Mesenchymal stem cell (in vitro differentiated cells and primary cell): ENCODE data around the gene CYP2F1.
"Not testable (repeated sequence)": the region's sequence is repeated elsewhere in the genome, so short reads cannot be mapped to it uniquely, and the experiment has no call there.

ENCODE experiments used
- DNase-seq: peaks from one replicate; pipeline ENCODE4 v3.0.0-alpha.2; 2013
- H2AFZ ChIP-seq: one replicate; pipeline ENCODE4 v1.6.1; 2013; ENCODE audit warnings: low read depth, mild to moderate bottlenecking, control low read depth, inconsistent platforms, low read length, moderate library complexity
- H2AK5ac ChIP-seq: 2 replicates; pipeline ENCODE4 v1.6.1; 2013; ENCODE audit warnings: low read length, moderate library complexity, mild to moderate bottlenecking, inconsistent platforms; ENCODE audit not compliant: severe bottlenecking
- H2BK120ac ChIP-seq: one replicate; pipeline ENCODE4 v1.6.1; 2013; ENCODE audit warnings: low read depth, mild to moderate bottlenecking, inconsistent platforms, low read length, moderate library complexity
- H2BK12ac ChIP-seq, 2 experiments: one replicate each; pipeline ENCODE4 v1.6.1; 2013; ENCODE audit warnings: inconsistent platforms in 2 of 2, low read length in 2 of 2, mild to moderate bottlenecking in 2 of 2, moderate library complexity in 2 of 2, control low read depth in 1 of 2
- H2BK15ac ChIP-seq: one replicate; pipeline ENCODE4 v1.6.1; 2013; ENCODE audit warnings: mild to moderate bottlenecking, low read depth, inconsistent platforms; ENCODE audit not compliant: poor library complexity, severe bottlenecking
- H2BK5ac ChIP-seq: 2 replicates; pipeline ENCODE4 v1.6.1; 2013; ENCODE audit warnings: low read depth, mild to moderate bottlenecking, low read length, control low read depth, inconsistent platforms; ENCODE audit not compliant: poor library complexity, severe bottlenecking
- H3K14ac ChIP-seq, 2 experiments: one replicate each; pipeline ENCODE4 v1.6.1; 2013; ENCODE audit warnings: inconsistent platforms in 2 of 2, low read length in 2 of 2, control low read depth in 1 of 2, mild to moderate bottlenecking in 1 of 2, moderate library complexity in 1 of 2
- H3K18ac ChIP-seq, 2 experiments: one replicate each; pipeline ENCODE4 v1.6.1; 2013; ENCODE audit warnings: inconsistent platforms in 2 of 2, low read length in 2 of 2, control low read depth in 1 of 2, low read depth in 1 of 2, mild to moderate bottlenecking in 1 of 2
- H3K23ac ChIP-seq, 2 experiments: one replicate each; pipeline ENCODE4 v1.6.1; 2013; ENCODE audit warnings: inconsistent platforms in 2 of 2, low read length in 2 of 2, mild to moderate bottlenecking in 2 of 2, moderate library complexity in 2 of 2, control low read depth in 1 of 2
- H3K27ac ChIP-seq: 2 replicates; pipeline ENCODE4 v1.5.1; 2013; ENCODE audit warnings: mild to moderate bottlenecking, moderate library complexity, low read length, control low read depth, inconsistent platforms; ENCODE audit not compliant: poor library complexity, severe bottlenecking
- H3K27me3 ChIP-seq, 2 experiments: 2 replicates each; pipeline versions ENCODE4 v1.6.1 to v1.7.0; 2013; ENCODE audit warnings: low read length in 2 of 2, mild to moderate bottlenecking in 2 of 2, moderate library complexity in 2 of 2, control low read depth in 1 of 2, inconsistent platforms in 1 of 2; ENCODE audit not compliant: control insufficient read depth in 1 of 2, insufficient read depth in 1 of 2
- H3K36me3 ChIP-seq, 2 experiments: 2 replicates each; pipeline versions ENCODE4 v1.6.1 to v1.7.0; 2013; ENCODE audit warnings: low read length in 2 of 2, control low read depth in 1 of 2, inconsistent platforms in 1 of 2, low read depth in 1 of 2, mild to moderate bottlenecking in 1 of 2; ENCODE audit not compliant: insufficient read depth in 2 of 2, control insufficient read depth in 1 of 2
- H3K4ac ChIP-seq, 2 experiments: one replicate each; pipeline ENCODE4 v1.6.1; 2013; ENCODE audit warnings: inconsistent platforms in 2 of 2, low read length in 2 of 2, mild to moderate bottlenecking in 2 of 2, moderate library complexity in 2 of 2, control low read depth in 1 of 2, low read depth in 1 of 2
- H3K4me1 ChIP-seq: 2 replicates; pipeline ENCODE4 v1.6.1; 2013; ENCODE audit warnings: low read depth, low read length, control low read depth; ENCODE audit not compliant: control insufficient read depth, insufficient read depth
- H3K4me2 ChIP-seq: 2 replicates; pipeline ENCODE4 v1.6.1; 2013; ENCODE audit warnings: low read length, mild to moderate bottlenecking, inconsistent platforms; ENCODE audit not compliant: poor library complexity, severe bottlenecking
- H3K4me3 ChIP-seq, 2 experiments: 2 replicates each; pipeline versions ENCODE4 v1.5.1 to v1.7.0; 2013; ENCODE audit warnings: low read length in 2 of 2, mild to moderate bottlenecking in 2 of 2, control low read depth in 1 of 2, low read depth in 1 of 2; ENCODE audit not compliant: insufficient read depth in 1 of 2
- H3K79me1 ChIP-seq: replicated peaks from 2 replicates; pipeline ENCODE4 v1.6.1; 2013; ENCODE audit warnings: mild to moderate bottlenecking, control low read depth, low read length, inconsistent platforms; ENCODE audit not compliant: poor library complexity, severe bottlenecking
- H3K9ac ChIP-seq: 2 replicates; pipeline ENCODE4 v1.7.0; 2013; ENCODE audit warnings: mild to moderate bottlenecking, low read length, moderate library complexity
- H3K9me3 ChIP-seq: 2 replicates; pipeline ENCODE4 v1.7.0; 2013; ENCODE audit warnings: mild to moderate bottlenecking, low read length; ENCODE audit not compliant: control insufficient read depth
- H4K8ac ChIP-seq: one replicate; pipeline ENCODE4 v1.6.1; 2013; ENCODE audit warnings: inconsistent platforms, mild to moderate bottlenecking, low read length, moderate library complexity
- H4K91ac ChIP-seq: one replicate; pipeline ENCODE4 v1.6.1; 2013; ENCODE audit warnings: mild to moderate bottlenecking, low read length, inconsistent platforms
- WGBS: methylation state at CpG from one replicate; pipeline ENCODE4 v1.1.7; 2013; ENCODE audit warnings: mixed read lengths; 5-methylcytosine and 5-hydroxymethylcytosine counted together

The CYP2F1 gene

DNA sequence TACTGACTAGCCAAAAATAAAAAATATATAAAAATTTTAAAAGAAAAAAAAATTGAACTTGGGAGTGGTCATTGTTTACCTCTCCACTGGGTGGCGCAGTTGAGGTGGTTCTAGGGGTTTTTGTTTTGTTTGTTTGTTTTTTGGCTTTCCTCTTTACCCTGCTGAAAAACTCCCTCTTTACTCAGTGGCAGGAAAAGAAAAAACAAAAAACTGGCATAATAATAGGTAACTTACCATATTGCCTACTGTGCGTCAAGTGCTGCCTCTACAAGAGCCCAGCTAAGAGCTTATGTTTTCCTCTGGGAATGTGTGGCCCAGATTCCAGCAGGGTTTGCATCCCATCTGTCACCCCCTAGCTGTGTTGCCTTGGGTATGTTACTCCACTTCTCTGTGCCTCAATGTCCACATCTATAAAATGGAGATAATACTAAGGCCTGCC lies 12.6 kb downstream of the CYP2F1 start:
- WGBS: 60% methylated on average over 1 of the region's 2 CpGs
- H2AK5ac ChIP-seq, H3K9me3 ChIP-seq: not testable (repeated sequence)

DNA sequence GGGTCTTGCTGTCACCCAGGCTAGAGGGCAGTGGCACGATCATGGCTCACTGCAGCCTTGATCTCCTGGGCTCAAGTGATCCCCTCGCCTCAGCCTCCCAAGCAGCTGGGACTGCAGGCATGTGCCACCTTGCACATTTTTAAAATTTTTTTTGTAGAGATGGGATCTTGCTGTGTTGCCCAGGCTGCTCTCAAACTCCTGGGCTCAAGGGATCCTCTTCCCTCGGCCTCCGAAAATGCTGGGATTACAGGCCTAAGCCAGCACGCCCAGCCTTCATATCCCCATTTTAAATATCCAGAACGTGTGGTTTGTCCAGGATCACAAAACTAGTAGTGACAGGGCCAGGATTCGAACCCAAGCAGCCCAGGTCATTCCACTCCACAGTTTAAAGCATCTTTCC lies 13.1 kb downstream of the CYP2F1 start:
- H2AFZ ChIP-seq, H3K4me1 ChIP-seq, H4K8ac ChIP-seq, H3K79me1 ChIP-seq, H2BK15ac ChIP-seq, DNase-seq, H3K9me3 ChIP-seq, H3K4ac ChIP-seq, H3K14ac ChIP-seq, H3K9ac ChIP-seq, H3K23ac ChIP-seq, H2BK120ac ChIP-seq, H3K36me3 ChIP-seq, H3K4me2 ChIP-seq, H3K18ac ChIP-seq, H2BK12ac ChIP-seq, H2BK5ac ChIP-seq, H4K91ac ChIP-seq, H3K4me3 ChIP-seq, H3K27ac ChIP-seq, H2AK5ac ChIP-seq: not testable (repeated sequence)
- 86% methylated on average over 7 of the region's 7 CpGs for WGBS
- peaks cover 14 to 25% of the 10 kb centered on the region in 2 experiments for H3K27me3 ChIP-seq

More for the DNA sequence above, 12.6 kb downstream of the CYP2F1 start:
- not testable (repeated sequence) for H3K4me3 ChIP-seq, H4K8ac ChIP-seq, H3K4me2 ChIP-seq, H3K4ac ChIP-seq, H2BK15ac ChIP-seq, H3K4me1 ChIP-seq, H3K18ac ChIP-seq, H2BK12ac ChIP-seq, H3K27ac ChIP-seq, H2BK5ac ChIP-seq, H4K91ac ChIP-seq, H3K79me1 ChIP-seq, H2BK120ac ChIP-seq, H2AFZ ChIP-seq, H3K9ac ChIP-seq, H3K14ac ChIP-seq, H3K36me3 ChIP-seq, H3K23ac ChIP-seq
- H3K27me3 ChIP-seq: peaks cover 10 to 25% of the 10 kb centered on the region in 2 experiments
- DNase-seq: peak; percentile 18

DNA sequence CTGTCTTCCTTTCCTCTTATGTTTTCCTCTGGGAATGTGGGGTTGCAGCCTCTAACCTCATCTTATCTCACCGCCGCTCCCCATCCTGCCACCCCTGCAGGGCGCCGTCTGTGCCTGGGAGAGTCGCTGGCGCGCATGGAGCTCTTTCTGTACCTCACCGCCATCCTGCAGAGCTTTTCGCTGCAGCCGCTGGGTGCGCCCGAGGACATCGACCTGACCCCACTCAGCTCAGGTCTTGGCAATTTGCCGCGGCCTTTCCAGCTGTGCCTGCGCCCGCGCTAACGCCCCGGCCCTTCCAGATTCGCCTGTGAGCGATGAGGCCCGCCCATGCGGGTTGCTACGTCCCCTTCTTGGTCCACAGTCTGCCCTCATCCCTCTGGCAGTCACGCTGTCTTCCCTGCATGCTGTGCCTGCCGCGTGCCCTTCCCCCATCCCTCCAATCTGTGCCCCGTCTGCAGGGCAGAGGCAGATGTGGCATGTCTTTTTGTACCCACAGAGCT lies 13.6 kb downstream of the CYP2F1 start:
- not testable (repeated sequence) for H4K91ac ChIP-seq, H3K9me3 ChIP-seq, H3K4ac ChIP-seq, H4K8ac ChIP-seq, H3K4me1 ChIP-seq, H3K14ac ChIP-seq, H3K23ac ChIP-seq, H2AK5ac ChIP-seq, H3K36me3 ChIP-seq, H2BK5ac ChIP-seq, H3K79me1 ChIP-seq, H3K27ac ChIP-seq, H2AFZ ChIP-seq, H2BK120ac ChIP-seq, H3K9ac ChIP-seq, H2BK15ac ChIP-seq, H3K4me3 ChIP-seq
- Histone ChIP-seq H3K27me3 (peaks cover 19 to 25% of the 10 kb centered on the region in 2 experiments), H3K4me2 (peak overlapping the region; percentile 24), H3K18ac (peak overlapping the region in 1 of 2 experiments; percentile 70), H2BK12ac (peak overlapping the region in 1 of 2 experiments; percentile 42)
- DNase-seq: peak; percentile 91
- 6% methylated on average over 6 of the region's 29 CpGs for WGBS

DNA sequence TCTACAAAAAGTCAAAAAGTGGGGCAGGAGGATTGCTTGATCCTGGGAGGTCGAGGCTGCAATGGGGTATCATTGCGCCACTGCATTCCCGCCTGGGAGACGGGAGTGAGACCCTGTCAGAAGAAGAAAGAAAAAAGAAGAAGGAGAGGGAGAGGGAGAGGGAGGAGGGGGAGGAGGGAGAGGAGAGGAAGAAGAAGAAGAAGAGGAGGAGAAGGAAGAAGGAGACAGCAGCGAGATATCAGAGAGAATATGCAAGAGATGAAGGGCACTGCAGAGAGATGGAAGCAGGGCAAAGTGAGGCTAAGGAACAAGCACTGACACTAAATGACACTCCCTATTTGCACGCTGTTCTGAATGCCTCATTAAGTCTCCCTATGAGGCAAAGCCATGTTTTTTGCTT lies 14.5 kb downstream of the CYP2F1 start:
- H3K18ac ChIP-seq: no peak overlapping the region
- H3K14ac ChIP-seq: no peak overlapping the region

More for the DNA sequence above, 14.5 kb downstream of the CYP2F1 start:
- H2BK12ac ChIP-seq: no peak overlapping the region
- H3K27me3 ChIP-seq: peaks cover 24 to 29% of the 10 kb centered on the region in 2 experiments
- no peak overlapping the region for H2BK5ac ChIP-seq
- H3K23ac ChIP-seq: no peak overlapping the region
- no peak overlapping the region for H2BK120ac ChIP-seq
- H3K9me3 ChIP-seq: no peaks in the 10 kb centered on the region
- H3K27ac ChIP-seq: no peak overlapping the region
- no peaks in the 10 kb centered on the region for H3K79me1 ChIP-seq
- H4K8ac ChIP-seq: no peak overlapping the region
- no peak overlapping the region for H3K4ac ChIP-seq
- peaks cover 7% of the 10 kb centered on the region for H3K4me1 ChIP-seq
- no peak for DNase-seq
- no peak overlapping the region for H3K4me2 ChIP-seq
- no peaks in the 10 kb centered on the region for H3K36me3 ChIP-seq
- 88% methylated on average over 5 of the region's 6 CpGs for WGBS
- H4K91ac ChIP-seq: no peak overlapping the region
- H2BK15ac ChIP-seq: no peak overlapping the region
- H3K4me3 ChIP-seq: no peak overlapping the region
- no peak overlapping the region for H3K9ac ChIP-seq
- no peak overlapping the region for H2AFZ ChIP-seq
- no peak overlapping the region for H2AK5ac ChIP-seq
